ENCODE results near the gene F8A3.

DNA sequence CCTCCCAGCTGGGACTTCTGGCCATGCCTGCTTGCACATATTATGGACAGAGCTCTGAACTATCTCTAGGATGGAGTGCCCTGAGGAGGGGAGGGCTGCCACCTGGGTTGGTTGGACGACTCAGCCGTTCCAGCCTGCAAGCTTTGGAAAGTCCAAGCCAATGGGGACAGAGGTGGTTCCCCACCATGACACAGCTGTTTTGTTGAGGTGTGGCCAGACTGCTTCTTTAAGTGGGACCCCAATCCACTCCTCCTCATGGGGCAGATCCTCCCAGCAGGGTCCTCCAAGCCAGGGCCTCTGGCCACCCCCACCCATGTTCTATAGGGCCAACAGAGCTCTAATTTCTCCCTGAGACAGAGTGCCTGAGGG is 22.7 kb downstream of the F8A3 start:
- TF ChIP-seq CTCF (IDR thresholded peaks at IDR 0.05) (no peak), POLR2A (IDR thresholded peaks at IDR 0.05) (no peak)
